ENCODE results near the gene S1PR1. TPM values are rescaled to one million over a fixed set of nuclear protein-coding genes. Genes with fewer than 3 reads are reported as not detected.
"Not testable (repeated sequence)": the region's sequence is repeated elsewhere in the genome, so short reads cannot be mapped to it uniquely, and the experiment has no call there.

Gene S1PR1
- 100 to 1,000 TPM; 118 to 123 TPM for total RNA-seq
- 203 TPM for polyA plus RNA-seq

DNA sequence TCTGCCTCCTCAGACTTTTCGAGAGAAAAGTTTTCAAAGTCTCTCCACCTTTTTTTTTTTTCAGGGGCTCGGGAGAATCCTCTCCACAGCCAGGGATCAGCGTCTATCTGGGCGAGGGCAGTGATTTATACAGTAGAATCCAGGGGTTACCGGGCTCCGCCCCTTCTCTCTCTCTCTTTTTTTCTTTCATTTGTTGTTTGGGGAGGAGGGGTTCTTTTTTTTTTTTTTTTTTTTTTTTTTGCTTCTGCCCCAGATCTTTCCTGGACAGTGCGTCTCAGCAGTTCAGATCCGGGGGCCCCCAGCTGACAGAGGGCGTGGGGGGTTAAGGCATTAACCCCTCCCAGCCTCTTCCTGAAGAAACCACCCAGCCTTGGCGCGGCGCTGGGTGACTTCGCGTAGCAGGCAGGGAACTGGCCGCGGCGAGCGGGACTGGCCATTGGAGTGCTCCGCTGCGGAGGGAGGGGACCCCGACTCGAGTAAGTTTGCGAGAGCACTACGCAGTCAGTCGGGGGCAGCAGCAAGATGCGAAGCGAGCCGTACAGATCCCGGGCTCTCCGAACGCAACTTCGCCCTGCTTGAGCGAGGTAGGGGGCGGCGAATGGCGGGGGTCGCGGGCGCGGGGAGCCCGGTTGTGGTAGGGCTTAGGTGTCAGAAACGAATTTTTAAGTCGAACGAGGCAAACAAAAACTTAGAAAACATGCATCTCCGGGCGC is at the start of gene S1PR1:
Gene S1PR1, plus strand, starts transcription at position 504 of the 713 bp plus-strand sequence. CDS start 1,966 bp downstream, outside the sequence.
- peaks cover 19 to 67% (median 26%) of the 10 kb centered on the region in 3 donors for H3K36me3 Mint-ChIP-seq
- no peaks in the 10 kb centered on the region for H3K27me3 ChIP-seq (ENCODE audit: insufficient read depth, low read length, poor library complexity, severe bottlenecking)
- peaks cover 0 to 5% of the 10 kb centered on the region in 2 donors for H3K27me3 Mint-ChIP-seq
- H3K9me3 Mint-ChIP-seq, result peaks cover 0 to 3% (median 0%) of the 10 kb centered on the region in 5 donors
- H3K9me3 ChIP-seq (ENCODE audit: low read length), result no peaks in the 10 kb centered on the region
- CTCF ChIA-PET, result interaction anchor here (0.7 to 12.6 kb wide), 11 partner anchors 10 to 312 kb away, joined by 3 to 214 read pairs (median 5); no protein-coding TSS in a partner anchor
- peak within 1 kb of the TSS; percentile 78 for H3K4me3 ChIP-seq (ENCODE audit: low read length)
- peaks cover 16% of the 10 kb centered on the region for H3K36me3 ChIP-seq (ENCODE audit: insufficient read depth, low read length)
- peaks cover 53 to 66% (median 64%) of the 10 kb centered on the region in 3 donors for H3K4me1 Mint-ChIP-seq
- peaks cover 39% of the 10 kb centered on the region for H3K4me1 ChIP-seq (ENCODE audit: insufficient read depth, low read length)
- H3K4me3 Mint-ChIP-seq, result peak within 1 kb of the TSS; percentile 90 to 100 (median 99)
- peak within 1 kb of the TSS; percentile 92 to 100 (median 98) for H3K27ac Mint-ChIP-seq
- POLR2A ChIA-PET, result interaction anchor here (0.6 to 5.0 kb wide), 20 partner anchors 8 to 1470 kb away, joined by 3 to 30 read pairs (median 5); partner anchors contain the start of genes FRRS1 and SLC30A7
- DNase-seq, result peak; percentile 63 to 88 (median 83)
- peak within 1 kb of the TSS; percentile 84 for H3K27ac ChIP-seq (ENCODE audit: low read depth, low read length)

DNA sequence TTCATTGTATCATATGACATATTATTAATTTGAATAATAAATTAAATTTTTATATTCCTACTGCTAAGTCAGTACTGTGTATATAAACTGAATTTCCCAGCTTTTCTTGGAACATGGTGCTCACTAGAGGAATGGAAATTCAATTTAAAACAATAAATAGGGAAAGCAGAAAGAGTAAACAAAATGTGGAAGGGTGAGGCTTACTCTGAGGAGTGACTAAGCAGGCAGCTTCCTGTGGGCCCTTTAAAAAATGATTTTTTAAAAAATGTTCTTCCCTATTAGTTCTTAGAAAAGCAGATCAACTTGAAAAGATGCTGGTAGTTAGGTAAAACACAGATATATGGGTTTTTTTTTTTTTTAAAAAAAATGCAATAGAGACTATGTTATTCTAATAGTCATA is 49.5 kb upstream of the S1PR1 start:
- Mint-ChIP-seq H3K9me3 (peaks cover 0 to 2% (median 0%) of the 10 kb centered on the region in 5 donors), H3K27ac (peak overlapping the region in 1 of 8 donors; percentile 47), H3K4me1 (peaks cover 3 to 9% (median 7%) of the 10 kb centered on the region in 3 donors), H3K27me3 (no peaks in the 10 kb centered on the region), H3K36me3 (no peaks in the 10 kb centered on the region), H3K4me3 (no peak overlapping the region)
- Histone ChIP-seq H3K4me1 (ENCODE audit: insufficient read depth, low read length) (no peaks in the 10 kb centered on the region), H3K36me3 (ENCODE audit: insufficient read depth, low read length) (no peaks in the 10 kb centered on the region), H3K4me3 (ENCODE audit: low read length) (no peak overlapping the region), H3K27me3 (ENCODE audit: insufficient read depth, low read length, poor library complexity, severe bottlenecking) (no peaks in the 10 kb centered on the region), H3K9me3 (ENCODE audit: low read length) (no peaks in the 10 kb centered on the region), H3K27ac (ENCODE audit: low read depth, low read length) (no peak overlapping the region)
- ChIA-PET POLR2A (interaction anchor here (0.7 kb wide), 1 partner anchor 12 kb away, joined by 4 read pairs; no protein-coding TSS in a partner anchor), CTCF (interaction anchor here (0.9 kb wide), 1 partner anchor 51 kb away, joined by 3 read pairs; no protein-coding TSS in a partner anchor)
- DNase-seq, result no peak

- CTCF ChIA-PET, result no interaction called here
- no peaks in the 10 kb centered on the region for H3K36me3 Mint-ChIP-seq
These were observed 48.5 kb upstream of the S1PR1 start for GRCh38 chr1:101188331-101188730.

GRCh38 chr1:101188968-101189367 is 47.9 kb upstream of the S1PR1 start:
- H3K4me1 Mint-ChIP-seq; H3K4me3 ChIP-seq (ENCODE audit: low read length); H3K36me3 Mint-ChIP-seq; H3K27ac Mint-ChIP-seq; DNase-seq; H3K4me3 Mint-ChIP-seq; H3K9me3 Mint-ChIP-seq; H3K36me3 ChIP-seq (ENCODE audit: insufficient read depth, low read length); H3K9me3 ChIP-seq (ENCODE audit: low read length); CTCF ChIA-PET; H3K27me3 ChIP-seq (ENCODE audit: insufficient read depth, low read length, poor library complexity, severe bottlenecking); POLR2A ChIA-PET; H3K27me3 Mint-ChIP-seq; H3K27ac ChIP-seq (ENCODE audit: low read depth, low read length); H3K4me1 ChIP-seq (ENCODE audit: insufficient read depth, low read length): not testable (repeated sequence)

More at GRCh38 chr1:101188331-101188730, 48.5 kb upstream of the S1PR1 start:
- peaks cover 0 to 2% (median 0%) of the 10 kb centered on the region in 5 donors for H3K9me3 Mint-ChIP-seq
- H3K27ac ChIP-seq (ENCODE audit: low read depth, low read length), result no peak overlapping the region
- H3K4me3 ChIP-seq (ENCODE audit: low read length), result no peak overlapping the region
- H3K9me3 ChIP-seq (ENCODE audit: low read length), result no peaks in the 10 kb centered on the region
- H3K27me3 Mint-ChIP-seq, result peaks cover 0 to 1% of the 10 kb centered on the region in 2 donors
- no peak overlapping the region for H3K27ac Mint-ChIP-seq
- no peak for DNase-seq
- no peaks in the 10 kb centered on the region for H3K36me3 ChIP-seq (ENCODE audit: insufficient read depth, low read length)
- H3K4me1 ChIP-seq (ENCODE audit: insufficient read depth, low read length), result no peaks in the 10 kb centered on the region
- no peak overlapping the region for H3K4me3 Mint-ChIP-seq
- POLR2A ChIA-PET, result no interaction called here
- H3K4me1 Mint-ChIP-seq, result peaks cover 3 to 9% (median 7%) of the 10 kb centered on the region in 3 donors
- no peaks in the 10 kb centered on the region for H3K27me3 ChIP-seq (ENCODE audit: insufficient read depth, low read length, poor library complexity, severe bottlenecking)

- ChIA-PET CTCF (no interaction called here), POLR2A (no interaction called here)
- H3K27me3 Mint-ChIP-seq, result peaks cover 0 to 1% of the 10 kb centered on the region in 2 donors
These were observed 46.4 kb upstream of the S1PR1 start for GRCh38 chr1:101190441-101190840.

GRCh38 chr1:101191049-101191448 is 45.8 kb upstream of the S1PR1 start:
- peaks cover 0 to 1% of the 10 kb centered on the region in 2 donors for H3K27me3 Mint-ChIP-seq
- H3K9me3 Mint-ChIP-seq, result peaks cover 0 to 2% (median 0%) of the 10 kb centered on the region in 5 donors
- H3K27me3 ChIP-seq (ENCODE audit: insufficient read depth, low read length, poor library complexity, severe bottlenecking), result no peaks in the 10 kb centered on the region

More at GRCh38 chr1:101190441-101190840, 46.4 kb upstream of the S1PR1 start:
- no peak overlapping the region for H3K4me3 ChIP-seq (ENCODE audit: low read length)
- peaks cover 3 to 9% (median 7%) of the 10 kb centered on the region in 3 donors for H3K4me1 Mint-ChIP-seq
- H3K27me3 ChIP-seq (ENCODE audit: insufficient read depth, low read length, poor library complexity, severe bottlenecking), result no peaks in the 10 kb centered on the region
- DNase-seq, result no peak
- H3K4me3 Mint-ChIP-seq, result no peak overlapping the region
- peaks cover 0 to 2% (median 0%) of the 10 kb centered on the region in 5 donors for H3K9me3 Mint-ChIP-seq
- H3K36me3 Mint-ChIP-seq, result no peaks in the 10 kb centered on the region
- H3K36me3 ChIP-seq (ENCODE audit: insufficient read depth, low read length), result no peaks in the 10 kb centered on the region
- H3K27ac ChIP-seq (ENCODE audit: low read depth, low read length), result no peak overlapping the region
- no peaks in the 10 kb centered on the region for H3K4me1 ChIP-seq (ENCODE audit: insufficient read depth, low read length)
- no peak overlapping the region for H3K27ac Mint-ChIP-seq
- H3K9me3 ChIP-seq (ENCODE audit: low read length), result no peaks in the 10 kb centered on the region

GRCh38 chr1:101193733-101194169 is 43.1 kb upstream of the S1PR1 start:
- Mint-ChIP-seq H3K4me1 (peaks cover 0 to 1% (median 0%) of the 10 kb centered on the region in 3 donors), H3K27ac (peak overlapping the region in 2 of 8 donors; percentile 7 to 48)
- POLR2A ChIA-PET, result no interaction called here

More at GRCh38 chr1:101191049-101191448, 45.8 kb upstream of the S1PR1 start:
- no peaks in the 10 kb centered on the region for H3K9me3 ChIP-seq (ENCODE audit: low read length)
- DNase-seq, result no peak
- H3K27ac Mint-ChIP-seq, result no peak overlapping the region
- no peak overlapping the region for H3K27ac ChIP-seq (ENCODE audit: low read depth, low read length)
- H3K4me3 ChIP-seq (ENCODE audit: low read length), result no peak overlapping the region
- ChIA-PET CTCF (no interaction called here), POLR2A (no interaction called here)
- no peaks in the 10 kb centered on the region for H3K36me3 Mint-ChIP-seq
- peaks cover 3 to 9% (median 7%) of the 10 kb centered on the region in 3 donors for H3K4me1 Mint-ChIP-seq
- no peaks in the 10 kb centered on the region for H3K4me1 ChIP-seq (ENCODE audit: insufficient read depth, low read length)
- H3K36me3 ChIP-seq (ENCODE audit: insufficient read depth, low read length), result no peaks in the 10 kb centered on the region
- H3K4me3 Mint-ChIP-seq, result no peak overlapping the region

GRCh38 chr1:101194746-101195145 is 42.1 kb upstream of the S1PR1 start:
- ChIA-PET CTCF (no interaction called here), POLR2A (no interaction called here)
- Mint-ChIP-seq H3K4me1 (peaks cover 2 to 8% (median 5%) of the 10 kb centered on the region in 3 donors), H3K36me3 (peaks cover 0 to under 1% (median 0%) of the 10 kb centered on the region in 3 donors), H3K4me3 (no peak overlapping the region), H3K27ac (no peak overlapping the region), H3K27me3 (peaks cover 0 to 1% of the 10 kb centered on the region in 2 donors), H3K9me3 (peaks cover 0 to 2% (median 0%) of the 10 kb centered on the region in 5 donors)
- H3K4me3 ChIP-seq (ENCODE audit: low read length), result no peak overlapping the region
- DNase-seq, result no peak
- H3K27ac ChIP-seq (ENCODE audit: low read depth, low read length), result no peak overlapping the region
- H3K36me3 ChIP-seq (ENCODE audit: insufficient read depth, low read length), result no peaks in the 10 kb centered on the region
- no peaks in the 10 kb centered on the region for H3K27me3 ChIP-seq (ENCODE audit: insufficient read depth, low read length, poor library complexity, severe bottlenecking)
- H3K9me3 ChIP-seq (ENCODE audit: low read length), result no peaks in the 10 kb centered on the region
- no peaks in the 10 kb centered on the region for H3K4me1 ChIP-seq (ENCODE audit: insufficient read depth, low read length)

More at GRCh38 chr1:101193733-101194169, 43.1 kb upstream of the S1PR1 start:
- Histone ChIP-seq H3K4me3 (ENCODE audit: low read length) (no peak overlapping the region), H3K9me3 (ENCODE audit: low read length) (no peaks in the 10 kb centered on the region), H3K27ac (ENCODE audit: low read depth, low read length) (no peak overlapping the region), H3K4me1 (ENCODE audit: insufficient read depth, low read length) (no peaks in the 10 kb centered on the region), H3K36me3 (ENCODE audit: insufficient read depth, low read length) (no peaks in the 10 kb centered on the region), H3K27me3 (ENCODE audit: insufficient read depth, low read length, poor library complexity, severe bottlenecking) (no peaks in the 10 kb centered on the region)
- no peaks in the 10 kb centered on the region for H3K36me3 Mint-ChIP-seq
- H3K9me3 Mint-ChIP-seq, result peaks cover 0 to 2% (median 0%) of the 10 kb centered on the region in 5 donors
- CTCF ChIA-PET, result interaction anchor here (0.6 kb wide), 1 partner anchor 157 kb away, joined by 3 read pairs; no protein-coding TSS in a partner anchor
- no peak for DNase-seq
- peaks cover 0 to 1% of the 10 kb centered on the region in 2 donors for H3K27me3 Mint-ChIP-seq
- H3K4me3 Mint-ChIP-seq, result no peak overlapping the region

All from CD8-positive, alpha-beta memory T cell (primary cell).